SKM-1 treated with dmso at 0.1 percent for 144 hours (cell line): Measurements from ENCODE around the gene KIF26B.

Experiments
- DNase-seq: peaks from one replicate; lab custom pipeline; 2025; ENCODE audit not compliant: unreplicated experiment; lab: John Stamatoyannopoulos, UW

Gene KIF26B

DNA sequence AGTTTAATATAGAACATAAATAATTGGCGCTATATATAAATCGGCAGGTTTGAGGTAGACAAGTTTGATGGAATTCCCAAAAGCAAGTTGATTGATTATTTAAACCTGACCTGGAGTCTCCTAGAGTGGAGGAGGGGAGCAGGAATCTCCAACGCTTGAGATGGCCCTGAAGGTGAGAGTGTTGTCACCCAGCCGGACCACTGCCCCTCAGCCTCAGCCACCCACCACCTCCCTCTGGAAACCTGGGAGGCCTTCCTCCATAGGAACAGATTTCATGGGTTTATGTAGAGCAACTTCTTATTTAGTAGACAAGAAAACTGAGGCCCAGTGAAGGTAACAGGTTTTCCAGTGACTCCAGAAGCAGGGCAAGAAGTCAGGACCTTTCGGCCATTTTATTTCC, 389.5 kb downstream of the KIF26B start:
- DNase-seq, result no peak

DNA sequence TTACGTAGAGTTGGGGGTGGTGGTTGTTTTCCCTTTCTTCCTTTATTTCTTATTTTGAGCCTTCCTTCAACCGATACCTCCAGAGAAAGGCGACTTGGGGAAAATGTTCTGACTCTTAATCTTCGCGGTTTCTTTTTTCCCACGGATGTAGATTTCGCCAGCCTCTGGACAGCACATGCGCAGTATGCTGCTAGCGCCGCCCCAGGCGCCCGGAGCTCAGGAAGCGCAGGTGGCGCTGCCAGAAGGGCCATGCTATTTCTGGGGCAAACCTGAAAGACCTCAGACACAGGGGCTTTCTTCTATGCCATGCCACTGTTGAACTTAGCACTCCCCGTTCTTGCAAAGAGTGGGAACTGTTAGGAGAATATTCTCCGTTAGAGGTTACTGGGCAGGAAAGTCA, 392.1 kb downstream of the KIF26B start:
- no peak for DNase-seq

DNA sequence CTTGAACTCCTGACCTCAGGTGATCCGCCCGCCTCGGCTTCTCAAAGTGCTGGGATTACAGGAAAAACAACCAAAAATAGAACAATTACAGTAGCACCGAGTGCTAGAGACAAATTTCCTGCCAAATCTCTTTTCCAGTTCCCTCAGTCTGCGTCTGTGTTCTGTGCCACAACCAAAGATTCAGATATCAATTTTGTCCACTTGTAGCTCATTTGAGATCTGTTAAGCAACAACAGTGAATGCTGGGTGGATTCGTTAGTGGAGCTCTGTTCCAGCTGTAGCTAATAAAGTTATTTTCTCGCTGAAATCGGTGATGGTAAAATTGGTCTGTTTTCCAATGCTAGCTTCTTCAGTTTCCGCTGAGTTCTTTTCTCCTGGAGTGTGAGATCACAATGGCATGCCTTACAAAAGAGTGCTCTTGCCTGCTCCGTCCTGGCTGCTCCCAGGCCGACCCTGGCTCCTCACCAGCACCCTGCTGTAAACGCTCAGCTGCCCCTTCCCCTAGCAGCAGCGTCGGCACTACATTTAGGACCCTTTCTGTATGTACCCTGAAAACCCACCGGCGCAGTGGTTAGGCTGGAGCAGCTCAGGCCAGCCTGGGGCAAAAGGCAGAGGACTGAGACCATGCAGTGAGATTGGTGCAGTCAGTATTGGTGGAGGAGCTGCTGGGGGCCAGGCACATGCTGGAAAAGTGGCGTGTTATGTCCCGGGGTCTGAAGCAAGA, 395.4 kb downstream of the KIF26B start:
- no peak for DNase-seq

DNA sequence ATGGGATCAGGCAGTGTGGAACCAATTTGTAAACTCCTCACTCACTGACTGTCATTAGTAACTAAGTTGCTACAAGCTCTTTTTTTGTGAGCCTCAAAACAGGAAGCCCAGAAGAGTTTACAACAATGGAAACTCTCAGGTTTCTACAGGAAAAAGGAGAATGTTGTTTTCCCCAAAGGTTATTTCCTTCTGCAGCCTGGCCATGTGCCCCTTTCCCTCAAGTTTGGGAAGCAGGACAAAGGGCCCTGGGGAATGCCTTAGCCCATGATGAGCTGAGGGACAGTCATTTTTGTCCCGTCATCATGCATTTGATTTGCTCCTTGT, 395.9 kb downstream of the KIF26B start:
- DNase-seq, result no peak

DNA sequence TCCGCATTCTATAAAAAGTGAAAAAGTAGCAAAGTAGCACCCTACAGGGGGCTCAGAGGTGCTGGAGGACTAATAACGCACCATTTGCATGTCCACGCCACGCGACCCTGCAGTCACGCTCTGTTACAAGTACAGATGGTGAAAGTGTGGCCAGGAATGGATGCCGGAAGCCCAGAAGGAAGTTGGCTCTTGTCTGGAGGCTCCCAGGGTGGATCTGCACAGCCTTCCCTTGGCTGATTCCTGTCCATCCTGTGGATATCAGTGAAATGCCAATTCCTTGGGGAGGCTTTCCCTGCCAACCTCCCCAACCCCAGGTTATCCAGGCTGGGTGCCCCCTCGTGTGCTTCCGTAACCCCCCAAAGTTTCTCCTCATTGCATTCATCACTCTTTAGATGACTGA, 396.8 kb downstream of the KIF26B start:
- DNase-seq, result no peak

DNA sequence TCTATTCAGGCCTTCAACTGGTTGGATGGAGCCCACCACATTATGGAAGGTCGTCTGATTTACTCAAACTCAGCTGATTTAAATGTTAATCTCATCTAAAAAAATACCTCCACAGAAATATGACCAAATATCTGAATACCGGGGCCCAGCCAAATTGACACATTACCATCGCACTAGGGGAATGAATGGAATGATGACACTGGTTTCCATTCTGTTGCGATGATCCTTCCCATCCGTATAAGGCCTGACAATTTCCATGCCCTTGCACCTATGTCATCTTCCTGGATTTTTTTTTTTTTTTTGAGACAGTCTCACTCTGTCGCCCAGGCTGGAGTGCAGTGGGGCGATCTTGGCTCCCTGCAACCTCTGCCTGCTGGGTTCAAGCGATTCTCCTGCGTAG, 397.5 kb downstream of the KIF26B start:
- DNase-seq, result no peak

DNA sequence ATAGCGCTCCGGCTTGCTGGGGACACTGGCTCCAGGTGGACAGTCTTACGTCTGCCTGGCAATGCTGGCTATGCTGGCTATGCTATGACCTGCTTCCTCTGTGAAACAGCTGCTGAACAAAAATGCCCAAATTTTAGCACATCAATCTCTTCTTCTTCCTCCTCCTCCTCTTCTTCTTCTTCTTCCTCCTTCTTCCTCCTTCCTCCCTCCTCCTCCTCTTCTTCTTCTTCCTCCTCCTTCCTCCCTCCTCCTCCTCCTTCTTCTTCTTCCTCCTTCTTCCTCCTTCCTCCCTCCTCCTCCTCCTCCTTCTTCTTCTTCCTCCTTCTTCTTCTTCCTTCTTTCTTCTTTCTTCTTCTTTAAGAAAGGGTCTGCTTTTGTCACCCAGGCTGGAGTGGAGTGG, 401.3 kb downstream of the KIF26B start:
- DNase-seq, result no peak

DNA sequence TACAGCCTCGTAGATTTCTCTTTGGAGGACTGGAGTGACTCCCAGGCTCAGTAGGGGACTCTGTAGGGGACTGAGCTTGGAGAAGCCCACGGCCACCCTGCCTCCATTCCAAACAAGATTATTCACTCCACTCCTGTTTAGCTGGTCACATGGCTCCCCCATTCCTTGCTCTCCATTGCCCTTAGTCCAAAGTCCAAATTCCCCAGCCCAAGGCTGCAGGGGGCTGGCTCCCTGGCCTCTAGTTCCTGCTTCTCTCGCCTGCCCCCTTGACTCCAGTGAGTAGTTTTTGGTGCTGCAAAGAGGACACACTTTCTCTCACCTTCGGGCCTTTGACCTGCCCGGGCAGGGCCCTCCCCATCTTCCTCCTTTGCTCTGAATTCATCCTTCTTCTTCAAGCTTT, 403.3 kb downstream of the KIF26B start:
- DNase-seq, result no peak

DNA sequence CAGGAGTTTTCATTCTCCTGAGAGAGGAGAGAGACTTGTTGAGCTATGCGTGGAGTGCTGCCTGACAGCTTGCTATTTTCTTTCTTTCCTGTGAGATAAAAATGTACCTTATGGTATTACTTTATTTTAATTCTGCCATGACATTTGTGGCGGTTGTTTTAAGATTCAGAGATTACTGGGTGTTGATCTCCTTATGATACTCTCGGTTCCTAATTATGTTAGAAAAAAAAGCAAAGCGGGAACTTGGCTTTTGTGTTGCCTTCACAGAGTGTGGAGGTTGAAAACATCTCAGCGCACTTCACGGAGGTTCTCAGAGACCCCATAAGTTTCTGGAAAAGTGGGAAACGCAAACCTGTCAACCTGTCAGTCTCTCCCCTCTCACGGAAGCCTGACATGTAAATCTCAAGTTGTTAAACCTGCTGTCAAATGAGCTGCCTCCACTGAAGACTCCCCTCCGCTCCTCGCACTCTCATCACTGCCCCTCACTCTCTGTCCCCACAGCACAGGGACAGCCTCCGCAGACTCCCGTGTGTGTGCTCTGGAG, 405.6 kb downstream of the KIF26B start:
- DNase-seq, result no peak

DNA sequence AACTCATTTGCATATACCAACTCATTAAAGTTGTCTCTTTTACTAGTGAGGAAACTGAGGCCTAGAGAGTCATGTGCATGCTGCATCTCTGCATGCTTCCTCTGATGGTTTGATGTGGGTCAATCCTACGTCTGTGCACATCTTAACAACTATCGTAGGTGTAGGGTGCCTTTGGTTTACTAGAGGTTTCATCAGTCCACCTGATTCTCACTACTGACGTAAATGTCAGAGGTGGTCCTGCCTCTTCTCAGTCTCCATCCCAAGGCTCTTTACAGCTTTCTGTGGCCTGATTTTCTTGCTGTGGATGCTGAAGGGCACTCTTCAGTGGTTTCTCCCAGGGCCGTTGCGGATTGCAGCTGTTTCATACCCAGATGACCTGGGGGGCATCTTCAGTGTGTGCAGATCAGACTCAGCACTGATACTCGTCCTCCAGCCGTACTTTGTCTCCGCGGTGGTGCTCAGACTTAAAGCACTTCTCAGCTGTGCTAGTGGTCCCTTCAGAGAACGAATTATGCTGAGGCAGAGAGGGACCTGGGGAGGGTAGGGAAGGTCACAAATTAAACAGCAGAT, 407.0 kb downstream of the KIF26B start:
- DNase-seq, result no peak

DNA sequence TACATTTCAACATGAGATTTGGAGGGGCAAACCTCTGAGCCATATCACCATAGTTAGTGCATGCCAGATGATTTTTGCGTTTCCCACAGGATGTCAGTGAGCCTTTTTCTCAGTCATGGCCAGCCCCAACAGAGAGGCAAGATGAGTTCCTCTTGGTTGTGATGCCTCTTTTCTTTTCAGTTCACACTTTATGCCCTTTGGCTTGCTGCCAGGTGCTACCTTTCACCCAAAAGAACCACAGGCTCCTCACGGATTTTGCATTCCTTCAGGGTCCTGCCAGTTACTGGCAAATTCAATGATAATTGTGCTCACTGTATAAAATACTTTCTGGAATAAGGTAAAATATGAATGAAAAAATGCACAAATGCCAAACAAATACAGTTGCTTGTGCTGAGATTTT, 411.3 kb downstream of the KIF26B start:
- no peak for DNase-seq

DNA sequence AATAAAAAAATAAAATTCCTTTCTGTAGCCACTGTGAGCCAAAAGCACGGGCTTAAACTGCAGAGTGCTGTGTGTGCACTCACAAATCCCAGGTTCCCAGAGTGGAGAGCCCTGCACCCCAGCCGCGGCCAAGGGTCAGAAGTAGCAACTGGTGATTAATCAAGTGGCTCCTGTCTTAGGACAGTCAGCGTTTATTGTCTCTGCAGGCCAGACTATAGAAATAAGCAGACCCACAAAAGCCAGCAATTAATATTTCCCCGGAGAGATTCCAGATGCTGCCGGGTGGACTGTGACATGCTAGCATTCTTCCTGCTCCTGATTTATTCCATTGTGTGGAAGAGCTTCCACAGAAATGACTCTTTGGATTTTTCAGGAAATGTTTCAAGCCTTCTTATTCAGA, 412.2 kb downstream of the KIF26B start:
- no peak for DNase-seq

DNA sequence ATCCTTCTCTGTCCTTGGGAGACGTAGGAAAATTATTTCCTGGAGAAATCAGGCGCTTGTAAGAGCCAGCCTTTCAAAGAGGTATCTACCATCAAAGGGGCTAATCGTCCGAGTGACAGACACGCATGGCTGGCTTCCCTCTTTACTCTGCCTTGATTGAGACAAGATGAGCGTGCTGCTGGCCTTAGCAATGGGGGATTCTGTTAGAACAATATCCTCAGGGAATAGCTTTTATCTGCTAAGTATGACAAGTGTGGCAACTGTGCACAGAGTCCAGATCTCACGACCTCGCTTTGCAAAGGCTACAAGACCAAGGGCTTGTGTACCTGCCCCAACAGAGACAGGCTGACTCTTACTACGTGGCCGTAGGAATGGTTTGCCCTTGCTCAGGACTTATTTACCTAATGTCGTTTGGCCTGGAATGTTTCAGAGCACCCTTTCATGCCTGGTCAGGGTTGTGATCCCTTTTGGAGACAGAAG, 417.1 kb downstream of the KIF26B start:
- DNase-seq, result no peak

DNA sequence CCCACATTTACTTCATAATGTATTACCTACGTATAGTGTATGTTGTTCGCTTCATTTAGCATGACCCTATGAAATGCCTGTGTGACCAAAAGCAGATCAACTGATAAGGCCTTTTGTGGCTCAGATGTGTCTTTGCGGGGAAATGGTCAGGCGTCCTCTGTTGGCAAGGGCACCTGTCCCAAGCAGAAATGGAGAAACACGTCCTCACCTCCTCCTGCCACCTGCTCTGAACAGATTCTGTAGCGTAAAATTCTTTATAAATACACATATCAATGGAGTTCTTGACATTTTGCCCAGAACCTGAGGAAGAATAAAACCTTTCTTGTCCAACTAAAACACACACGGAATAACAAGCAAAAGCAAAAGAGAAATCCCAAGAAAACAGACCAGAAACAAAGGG, 417.9 kb downstream of the KIF26B start:
- no peak for DNase-seq

DNA sequence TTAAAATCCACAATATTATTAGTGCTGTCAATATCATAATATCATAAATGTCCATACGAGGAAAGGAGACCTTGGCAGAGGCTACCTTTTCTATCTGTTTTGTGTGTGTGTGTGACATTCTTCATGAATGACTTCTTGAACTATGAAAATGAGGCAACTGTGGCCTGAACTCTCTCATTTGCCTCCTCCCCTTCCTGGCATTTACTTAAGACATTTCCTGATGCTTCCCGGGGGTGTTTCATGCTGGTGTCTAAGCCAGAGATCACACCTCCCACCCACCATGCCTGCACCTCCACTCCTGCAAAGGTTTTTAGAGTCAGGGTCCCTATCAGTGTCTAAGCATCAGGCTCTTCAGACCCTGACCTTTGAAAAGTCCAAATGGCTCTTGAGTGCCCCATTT, 420.9 kb downstream of the KIF26B start:
- no peak for DNase-seq

DNA sequence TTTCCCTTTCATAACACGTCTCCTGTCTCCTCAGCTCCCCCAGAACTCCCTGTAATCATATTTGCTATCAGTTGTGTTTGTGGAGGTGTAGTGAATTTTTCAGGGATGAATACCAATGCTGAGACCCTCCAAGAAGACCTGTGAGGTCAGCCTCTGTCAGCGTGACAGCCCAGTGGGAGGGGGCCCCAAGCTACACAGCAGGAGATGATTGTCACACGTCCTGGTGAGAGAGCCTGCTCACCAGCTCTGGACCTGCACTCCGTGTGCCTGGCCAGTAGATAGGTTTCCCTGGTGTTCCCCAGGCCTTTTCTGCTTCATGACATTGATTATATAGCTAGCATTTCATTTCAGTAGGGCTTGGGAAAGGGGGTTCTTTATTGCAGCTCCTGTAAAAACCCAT, 421.5 kb downstream of the KIF26B start:
- DNase-seq, result no peak

DNA sequence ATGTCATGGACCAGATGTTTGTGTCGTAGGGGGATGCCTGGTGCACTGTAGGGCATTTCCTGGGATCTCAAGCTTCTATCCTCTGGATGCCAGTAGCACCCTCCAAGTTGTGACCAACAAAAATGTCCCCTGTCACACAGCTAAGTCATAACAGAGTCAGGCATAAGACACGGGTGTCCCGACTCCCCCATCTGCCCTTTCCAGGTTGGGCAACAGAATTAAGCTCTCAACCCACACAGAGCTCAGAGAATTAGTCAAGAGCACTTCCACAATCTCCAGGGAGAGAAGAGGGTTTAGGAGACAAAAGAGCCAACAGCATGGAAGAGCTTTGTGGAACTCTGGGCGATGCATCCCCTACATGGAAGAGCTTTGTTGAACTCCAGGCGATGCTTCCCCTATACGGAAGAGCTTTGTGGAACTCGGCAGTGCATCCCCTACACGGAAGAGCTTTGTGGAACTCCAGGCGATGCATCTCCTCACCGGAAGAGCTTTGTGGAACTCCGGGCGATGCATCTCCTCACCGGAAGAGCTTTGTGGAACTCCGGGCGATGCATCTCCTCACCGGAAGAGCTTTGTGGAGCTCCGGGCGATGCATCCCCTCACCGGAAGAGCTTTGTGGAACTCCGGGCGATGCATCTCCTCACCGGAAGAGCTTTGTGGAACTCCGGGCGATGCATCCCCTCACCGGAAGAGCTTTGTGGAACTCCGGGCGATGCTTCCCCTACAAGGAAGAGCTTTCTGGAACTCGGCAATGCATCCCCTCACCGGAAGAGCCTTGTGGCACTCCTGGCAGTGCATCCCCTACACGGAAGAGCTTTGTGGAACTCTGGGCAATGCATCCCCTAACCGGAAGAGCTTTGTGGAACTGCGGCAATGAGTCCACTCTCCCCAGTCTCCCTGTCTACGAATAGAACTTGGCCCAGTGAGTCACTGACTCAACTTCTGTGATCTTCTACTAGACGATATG, 422.7 kb downstream of the KIF26B start:
- DNase-seq, result no peak

DNA sequence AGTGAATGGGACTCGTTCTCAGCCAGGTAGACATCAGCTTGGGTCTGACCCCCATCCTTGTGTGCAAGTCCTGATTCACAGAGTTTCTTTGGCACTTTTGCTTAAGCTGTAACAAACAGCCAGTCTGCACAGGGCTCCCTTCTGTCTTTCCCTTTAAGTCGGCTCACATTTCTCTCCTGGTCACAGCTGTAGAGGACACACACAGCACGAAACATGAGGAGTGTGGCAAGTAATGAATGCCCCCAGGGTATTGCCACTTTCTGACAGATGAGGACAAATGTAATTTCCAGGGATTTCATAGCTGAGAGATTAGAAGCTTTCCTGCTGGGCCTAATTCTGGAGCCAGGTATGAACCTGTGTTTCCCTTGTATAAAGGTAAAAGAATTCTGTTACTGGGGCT, 423.5 kb downstream of the KIF26B start:
- DNase-seq, result no peak

DNA sequence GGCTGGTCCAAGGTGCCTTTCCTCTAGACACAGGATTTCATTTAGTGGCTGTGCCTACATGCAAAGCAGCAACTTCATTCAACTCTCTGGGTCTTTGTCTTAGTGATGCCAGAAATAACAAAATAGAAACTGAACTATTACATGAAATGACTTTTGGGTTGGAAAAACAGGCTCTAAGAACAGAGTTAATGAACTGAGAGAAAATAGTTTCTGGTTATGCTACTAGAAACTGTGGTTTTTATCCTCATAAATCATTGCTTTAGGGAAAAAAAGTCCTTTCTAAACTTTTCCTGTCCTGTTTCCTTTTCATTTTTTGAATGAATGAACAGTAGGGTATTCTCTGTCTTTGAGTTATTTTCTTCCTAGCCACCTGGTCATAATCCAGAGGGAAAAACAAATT, 424.0 kb downstream of the KIF26B start:
- no peak for DNase-seq

DNA sequence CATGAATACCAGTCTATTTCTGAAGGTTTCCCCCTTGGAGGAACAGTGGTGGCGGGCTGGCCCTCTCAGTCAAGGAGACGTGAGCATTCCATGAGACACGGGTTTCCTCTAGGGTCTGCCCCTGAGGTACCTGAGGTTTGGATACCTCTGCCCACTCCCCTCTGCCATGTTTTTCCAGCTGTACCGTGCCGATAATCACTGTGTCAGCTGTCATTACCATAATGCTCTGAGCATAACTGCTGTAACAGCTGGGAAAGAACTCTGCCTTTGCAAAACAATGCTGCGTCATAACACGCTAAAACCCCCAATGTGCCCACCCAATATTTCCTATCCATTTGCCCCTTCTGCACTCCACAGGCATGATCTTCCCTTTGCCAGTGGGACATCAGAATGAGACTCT, 425.1 kb downstream of the KIF26B start:
- DNase-seq, result no peak

DNA sequence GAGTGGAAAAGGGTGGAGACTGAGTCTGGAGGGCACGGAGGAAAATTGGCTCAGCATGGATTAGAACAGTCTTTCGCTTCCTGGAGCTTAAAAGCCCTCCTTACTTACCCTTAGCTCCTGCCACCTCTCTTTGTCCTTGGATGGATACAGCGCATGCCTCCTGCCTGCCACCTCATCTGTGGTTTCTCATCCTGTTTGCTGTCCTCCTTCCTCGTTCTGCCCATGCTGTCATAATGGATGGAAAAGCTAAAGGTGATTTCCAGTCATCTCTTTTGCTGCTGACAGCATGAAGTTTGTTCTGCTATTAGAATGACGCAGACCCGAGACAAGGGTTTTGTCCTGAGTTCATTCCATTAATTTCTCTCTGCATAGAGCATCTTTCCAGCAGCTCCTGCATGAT, 425.9 kb downstream of the KIF26B start:
- no peak for DNase-seq

DNA sequence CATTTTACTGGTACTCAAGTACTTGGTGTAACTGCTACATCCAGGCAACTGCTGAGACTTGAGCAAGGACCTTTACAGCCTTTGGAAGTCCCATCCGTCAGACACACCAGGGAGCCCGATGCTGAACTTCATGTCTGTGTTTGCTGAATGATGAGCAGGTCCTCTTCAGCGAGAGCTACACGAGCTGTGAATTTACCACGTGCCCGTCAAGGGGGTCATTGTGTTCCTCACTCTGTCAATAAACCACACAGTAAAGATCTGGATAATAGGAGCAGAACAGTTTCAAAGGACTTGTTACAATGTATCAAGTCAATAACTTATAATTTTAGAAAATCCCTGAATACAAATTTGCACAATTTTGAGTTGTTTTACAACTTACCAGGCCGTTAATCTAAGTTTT, 427.2 kb downstream of the KIF26B start:
- no peak for DNase-seq
